AG10803 (cell line): ENCODE measurements around the gene NR3C2.

Experiments
- DNase-seq: peaks from one replicate; pipeline ENCODE4 v3.0.0; 2010; ENCODE audit warnings: low read depth
- H3K4me3 ChIP-seq: 2 replicates; pipeline ENCODE4 v1.5.1; 2011; ENCODE audit warnings: mild to moderate bottlenecking, low read length, control low read depth
- TF ChIP-seq, protein P1 (sequence below): conservative IDR thresholded peaks from 2 replicates; pipeline ENCODE4 v1.5.1; 2011; ENCODE audit warnings: mild to moderate bottlenecking, low read length, control low read depth, inconsistent platforms

The NR3C2 gene

DNA sequence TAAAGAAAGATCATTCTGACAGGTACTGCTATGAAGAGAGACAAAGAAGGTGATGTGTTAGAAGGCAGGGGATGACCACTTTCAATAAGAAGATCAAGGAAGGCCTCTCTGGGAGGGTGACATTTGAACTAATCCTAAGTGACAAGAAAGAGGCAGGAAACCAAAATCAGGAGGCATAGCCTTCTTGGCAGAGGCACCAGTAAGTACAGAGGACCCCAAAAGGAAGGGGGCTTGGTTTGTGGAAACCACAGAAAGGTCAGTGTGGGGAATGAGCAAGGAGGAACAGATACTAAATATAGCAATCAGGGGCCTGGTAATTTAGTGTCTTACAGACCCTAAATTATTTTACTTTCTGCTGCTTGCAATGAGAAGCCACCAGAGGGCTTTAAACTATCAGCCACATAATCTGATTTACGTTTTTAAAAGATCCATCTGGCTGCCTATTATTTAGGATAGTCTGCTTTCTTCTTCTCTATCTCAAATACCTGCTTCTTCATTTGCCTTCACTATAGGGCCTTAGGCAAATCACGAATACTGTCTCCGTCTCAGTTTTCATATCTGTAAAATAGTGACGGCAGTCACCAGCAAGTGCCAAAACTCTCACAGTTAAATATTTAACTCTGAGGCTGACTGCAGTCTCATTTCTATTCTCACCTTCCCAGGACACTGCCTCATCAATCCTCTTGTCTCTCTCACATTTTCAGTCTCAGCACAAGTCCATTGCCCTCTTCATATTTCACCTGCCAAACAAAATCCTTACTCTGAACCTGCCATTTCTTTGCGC, 16.7 kb downstream of the NR3C2 start:
- DNase-seq = no peak
- H3K4me3 ChIP-seq = no peak overlapping the region
- TF ChIP-seq, protein P1, sequence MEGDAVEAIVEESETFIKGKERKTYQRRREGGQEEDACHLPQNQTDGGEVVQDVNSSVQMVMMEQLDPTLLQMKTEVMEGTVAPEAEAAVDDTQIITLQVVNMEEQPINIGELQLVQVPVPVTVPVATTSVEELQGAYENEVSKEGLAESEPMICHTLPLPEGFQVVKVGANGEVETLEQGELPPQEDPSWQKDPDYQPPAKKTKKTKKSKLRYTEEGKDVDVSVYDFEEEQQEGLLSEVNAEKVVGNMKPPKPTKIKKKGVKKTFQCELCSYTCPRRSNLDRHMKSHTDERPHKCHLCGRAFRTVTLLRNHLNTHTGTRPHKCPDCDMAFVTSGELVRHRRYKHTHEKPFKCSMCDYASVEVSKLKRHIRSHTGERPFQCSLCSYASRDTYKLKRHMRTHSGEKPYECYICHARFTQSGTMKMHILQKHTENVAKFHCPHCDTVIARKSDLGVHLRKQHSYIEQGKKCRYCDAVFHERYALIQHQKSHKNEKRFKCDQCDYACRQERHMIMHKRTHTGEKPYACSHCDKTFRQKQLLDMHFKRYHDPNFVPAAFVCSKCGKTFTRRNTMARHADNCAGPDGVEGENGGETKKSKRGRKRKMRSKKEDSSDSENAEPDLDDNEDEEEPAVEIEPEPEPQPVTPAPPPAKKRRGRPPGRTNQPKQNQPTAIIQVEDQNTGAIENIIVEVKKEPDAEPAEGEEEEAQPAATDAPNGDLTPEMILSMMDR = no peak

GRCh38 chr4:148420397-148420796, 21.8 kb downstream of the NR3C2 start:
- DNase-seq = no peak
- H3K4me3 ChIP-seq = no peak overlapping the region
- TF ChIP-seq, protein P1 = no peak

DNA sequence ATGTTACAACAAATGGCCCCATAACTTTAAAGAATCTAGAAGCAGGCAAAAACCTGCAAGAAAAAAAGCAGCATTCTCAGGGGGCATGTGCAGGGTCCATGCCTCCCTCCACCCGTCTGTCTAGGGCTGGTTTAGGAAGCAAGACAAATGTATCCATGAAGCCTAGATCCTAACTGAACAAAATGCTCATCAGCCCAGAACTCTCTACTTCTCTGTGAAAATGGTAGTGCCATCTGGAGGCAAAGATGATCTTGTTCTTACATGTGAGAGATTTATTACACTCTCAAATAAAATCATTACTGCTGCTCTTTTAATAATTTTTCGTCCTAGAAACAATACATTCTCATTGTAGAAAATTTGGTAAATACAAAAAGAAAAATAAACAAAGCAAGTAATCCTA, 26.7 kb downstream of the NR3C2 start:
- TF ChIP-seq, protein P1 = no peak
- no peak for DNase-seq
- no peak overlapping the region for H3K4me3 ChIP-seq

DNA sequence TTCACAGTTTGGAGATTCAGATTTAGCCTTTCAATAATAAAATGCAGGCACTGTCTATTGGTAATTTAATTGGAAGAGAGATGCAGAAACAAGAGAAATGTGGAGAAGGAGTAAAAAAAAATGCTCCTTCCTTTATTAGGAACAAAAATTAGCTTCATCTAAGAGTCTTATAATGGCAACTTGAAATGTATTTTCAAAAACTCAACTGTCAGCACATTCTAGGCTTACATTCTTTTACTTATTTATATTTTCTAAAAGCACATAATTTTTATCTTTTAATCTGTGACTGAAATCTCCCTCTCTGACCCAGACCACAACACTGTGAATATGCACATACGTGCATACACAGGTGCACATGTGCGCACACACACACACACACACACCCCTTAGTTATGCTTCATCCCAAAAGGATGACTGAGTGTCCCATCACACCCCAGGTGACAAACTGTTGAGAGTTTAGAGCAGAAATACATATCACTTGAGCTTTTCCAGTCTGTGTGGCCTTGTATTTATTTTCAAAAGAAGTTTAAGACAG, 29.7 kb downstream of the NR3C2 start:
- TF ChIP-seq, protein P1 = no peak
- H3K4me3 ChIP-seq = no peak overlapping the region
- DNase-seq = no peak

- DNase-seq = no peak
- TF ChIP-seq, protein P1 = no peak
- no peak overlapping the region for H3K4me3 ChIP-seq
Measured at GRCh38 chr4:148405161-148405893, 36.9 kb downstream of the NR3C2 start.

DNA sequence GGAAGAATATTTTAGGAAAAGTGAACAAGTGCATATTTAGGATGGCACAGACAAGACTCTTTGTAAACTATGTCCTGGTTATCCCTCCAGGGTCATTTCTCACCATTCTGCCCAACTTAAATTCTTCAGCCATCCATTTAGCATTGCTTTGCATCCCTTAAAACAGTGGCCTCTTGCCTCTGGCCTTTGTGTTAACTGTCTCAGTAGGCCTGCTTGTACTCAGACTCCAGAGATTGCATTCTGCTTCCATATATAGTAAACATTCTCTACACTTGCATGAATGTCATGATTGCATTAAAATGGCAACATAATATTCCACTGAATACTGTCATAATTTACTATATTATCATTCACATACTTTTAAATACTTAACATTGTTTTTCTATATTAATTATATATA, 43.2 kb downstream of the NR3C2 start:
- no peak overlapping the region for H3K4me3 ChIP-seq
- TF ChIP-seq, protein P1 = no peak
- DNase-seq = no peak
